Esophagus muscularis mucosa (tissue), 4 donors: Measurements from ENCODE around the gene PTPRN2. TPM values are rescaled to one million over a fixed set of nuclear protein-coding genes. Genes with fewer than 3 reads are reported as not detected.

ENCODE experiments used
- DNase-seq: peaks from one replicate; pipeline ENCODE4 v3.0.0-alpha.2; 2017; ENCODE audit errors: extremely low spot score
- H3K27ac ChIP-seq, 4 donors: fragments of 200-600 bp; sonication (generic); replicated peaks in 1 of 4; 1 replicate in 3 of 4; 2 replicates in 1 of 4; pipeline ENCODE4 v1.5.1; 2016 to 2019; ENCODE audit warnings: mild to moderate bottlenecking in 1 of 4
- H3K27me3 ChIP-seq, 4 donors: fragments of 200-600 bp; sonication (generic); one replicate each; pipeline versions ENCODE4 v1.5.1 to v1.6.0; 2016 to 2019
- H3K36me3 ChIP-seq, 4 donors: fragments of 200-600 bp; sonication (generic); one replicate each; pipeline ENCODE4 v1.5.1; 2016 to 2019
- H3K4me1 ChIP-seq, 4 donors: fragments of 200-600 bp; sonication (generic); one replicate each; pipeline ENCODE4 v1.5.1; 2016 to 2019
- H3K4me3 ChIP-seq, 4 donors: fragments of 200-600 bp; sonication (generic); 1 replicate in 2 of 4; 2 replicates in 2 of 4; pipeline ENCODE4 v1.5.1; 2016 to 2019; ENCODE audit warnings: mild to moderate bottlenecking in 4 of 4, moderate library complexity in 1 of 4
- H3K9me3 ChIP-seq, 4 donors: fragments of 200-600 bp; sonication (generic); 1 replicate in 3 of 4; 2 replicates in 1 of 4; pipeline ENCODE4 v1.5.1; 2016 to 2019
- EP300 ChIP-seq: sonication (generic); formaldehyde crosslinking; IDR thresholded peaks from one replicate; pipeline ENCODE4 v1.6.1; 2017; ENCODE audit warnings: antibody characterized with exemption
- POLR2A ChIP-seq: fragments of 450-650 bp; IDR thresholded peaks from one replicate; pipeline ENCODE4 v1.6.1; 2017; ENCODE audit warnings: antibody characterized with exemption, moderate library complexity, mild to moderate bottlenecking, low read depth
- POLR2AphosphoS5 ChIP-seq, 2 donors: sonication (generic); formaldehyde crosslinking; IDR thresholded peaks; one replicate each; pipeline ENCODE4 v1.6.1; 2017; ENCODE audit warnings: antibody characterized with exemption in 2 of 2
- WGBS: methylation state at CpG from one replicate; pipeline ENCODE4 v1.1.5; 2018; 5-methylcytosine and 5-hydroxymethylcytosine counted together
- intact Hi-C: fragments of 100-400 bp; cut with DNase I; formaldehyde crosslinking; loops from one replicate; pipeline ENCODE4 v1.15.1; 2023
- total RNA-seq, 4 donors: library from RNA; depleted of rRNA; stranded (reverse); fragments of >200 nt; gene quantifications; one replicate each; pipeline versions ENCODE4 v1.1.0 to v1.2.1, GENCODE V29; 2016
- TF ChIP-seq, protein P1 (sequence below), 3 experiments: fragments of 200-600 bp in 2 of 3; fragments of 450-650 bp in 1 of 3; sonication (generic) in 2 of 3; IDR thresholded peaks; one replicate each; pipeline ENCODE4 v1.5.1; 2017 to 2019; ENCODE audit warnings: antibody characterized with exemption in 3 of 3, mild to moderate bottlenecking in 2 of 3, moderate library complexity in 1 of 3

PTPRN2 gene
- total RNA-seq, 4 donors from 2014 or later: 2.1 to 3.1 (median 3.1) TPM

DNA sequence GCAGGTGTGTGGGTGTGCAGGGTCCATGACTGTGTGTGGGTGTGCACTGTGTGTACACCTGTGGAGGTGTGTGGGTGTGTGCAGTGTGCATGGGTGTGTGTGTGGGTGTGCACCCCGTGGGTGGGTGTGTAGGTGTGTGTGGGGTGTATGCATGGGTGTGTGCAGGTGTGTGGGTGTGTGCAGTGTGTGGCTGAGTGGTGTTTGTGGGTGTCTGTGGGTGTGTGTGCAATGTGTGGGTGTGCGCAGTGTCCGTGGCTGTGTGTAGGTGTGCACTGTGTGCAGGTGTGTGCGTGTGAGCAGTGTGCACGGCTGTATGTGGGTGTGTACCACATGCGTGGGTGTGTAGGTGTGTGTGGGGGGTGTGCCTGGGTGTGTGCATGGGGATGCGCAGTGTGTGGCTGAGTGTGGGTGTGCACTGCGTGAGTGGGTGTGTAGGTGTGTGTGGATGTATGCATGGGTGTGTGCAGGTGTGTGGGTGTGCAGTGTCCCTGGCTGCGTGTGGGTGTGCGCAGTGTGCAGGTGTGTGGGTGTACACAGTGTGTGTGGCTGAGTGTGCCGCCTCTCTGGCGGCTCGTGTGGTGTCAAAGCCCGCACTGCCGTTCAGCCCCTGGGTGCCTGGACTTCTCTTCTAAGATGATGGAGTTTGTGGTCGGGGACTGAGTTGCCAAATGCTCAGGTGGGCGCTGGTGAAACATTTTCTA is 1042.5 kb downstream of the PTPRN2 start:
- no peak overlapping the region for H3K4me3 ChIP-seq
- H3K27ac ChIP-seq: no peak overlapping the region
- no peak for DNase-seq
- no peaks in the 10 kb centered on the region for H3K9me3 ChIP-seq
- WGBS: 91% methylated on average over 15 of the region's 17 CpGs
- intact Hi-C loops: no loop called here
- TF ChIP-seq EP300 (no peak), POLR2AphosphoS5 (IDR thresholded peaks at IDR 0.05) (no peak), POLR2A (no peak)
- TF ChIP-seq, protein P1, sequence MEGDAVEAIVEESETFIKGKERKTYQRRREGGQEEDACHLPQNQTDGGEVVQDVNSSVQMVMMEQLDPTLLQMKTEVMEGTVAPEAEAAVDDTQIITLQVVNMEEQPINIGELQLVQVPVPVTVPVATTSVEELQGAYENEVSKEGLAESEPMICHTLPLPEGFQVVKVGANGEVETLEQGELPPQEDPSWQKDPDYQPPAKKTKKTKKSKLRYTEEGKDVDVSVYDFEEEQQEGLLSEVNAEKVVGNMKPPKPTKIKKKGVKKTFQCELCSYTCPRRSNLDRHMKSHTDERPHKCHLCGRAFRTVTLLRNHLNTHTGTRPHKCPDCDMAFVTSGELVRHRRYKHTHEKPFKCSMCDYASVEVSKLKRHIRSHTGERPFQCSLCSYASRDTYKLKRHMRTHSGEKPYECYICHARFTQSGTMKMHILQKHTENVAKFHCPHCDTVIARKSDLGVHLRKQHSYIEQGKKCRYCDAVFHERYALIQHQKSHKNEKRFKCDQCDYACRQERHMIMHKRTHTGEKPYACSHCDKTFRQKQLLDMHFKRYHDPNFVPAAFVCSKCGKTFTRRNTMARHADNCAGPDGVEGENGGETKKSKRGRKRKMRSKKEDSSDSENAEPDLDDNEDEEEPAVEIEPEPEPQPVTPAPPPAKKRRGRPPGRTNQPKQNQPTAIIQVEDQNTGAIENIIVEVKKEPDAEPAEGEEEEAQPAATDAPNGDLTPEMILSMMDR (IDR thresholded peaks at IDR 0.05): no peak
- H3K36me3 ChIP-seq: peaks cover 0 to 24% (median 5%) of the 10 kb centered on the region in 4 donors
- H3K27me3 ChIP-seq: no peaks in the 10 kb centered on the region
- no peaks in the 10 kb centered on the region for H3K4me1 ChIP-seq

- Histone ChIP-seq H3K9me3 (no peaks in the 10 kb centered on the region), H3K4me3 (no peak overlapping the region), H3K27me3 (no peaks in the 10 kb centered on the region), H3K27ac (no peak overlapping the region), H3K4me1 (no peaks in the 10 kb centered on the region), H3K36me3 (peaks cover 0 to 24% (median 5%) of the 10 kb centered on the region in 4 donors)
- intact Hi-C loops: no loop called here
- no peak for DNase-seq
- WGBS: 83% methylated on average over 19 of the region's 19 CpGs
- TF ChIP-seq POLR2AphosphoS5 (IDR thresholded peaks at IDR 0.05) (no peak), EP300 (no peak), POLR2A (no peak)
- TF ChIP-seq, protein P1 (IDR thresholded peaks at IDR 0.05): no peak
Observed at GRCh38 chr7:157544226-157544625, 1043.4 kb downstream of the PTPRN2 start.

DNA sequence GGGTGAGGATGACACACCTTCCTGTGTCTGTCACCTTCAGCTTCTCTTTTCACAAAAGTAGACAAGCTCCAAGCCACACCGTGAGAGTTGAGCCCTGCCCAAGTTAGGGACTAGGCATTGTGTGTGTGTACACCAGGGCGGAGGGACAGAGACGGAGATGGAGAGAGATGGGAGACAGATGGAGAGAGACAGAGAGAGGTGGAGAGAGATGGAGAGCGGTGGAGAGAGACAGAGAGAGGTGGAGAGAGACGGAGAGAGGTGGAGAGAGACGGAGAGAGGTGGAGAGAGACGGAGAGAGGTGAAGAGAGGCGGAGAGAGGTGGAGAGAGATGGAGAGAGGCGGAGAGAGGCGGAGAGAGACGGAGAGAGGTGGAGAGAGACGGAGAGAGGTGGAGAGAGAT is 1043.8 kb downstream of the PTPRN2 start:
- no peak for DNase-seq
- TF ChIP-seq POLR2A (no peak), EP300 (no peak)
- no peaks in the 10 kb centered on the region for H3K27me3 ChIP-seq
- intact Hi-C loops: no loop called here
- no peaks in the 10 kb centered on the region for H3K9me3 ChIP-seq
- H3K36me3 ChIP-seq: peaks cover 0 to 24% (median 5%) of the 10 kb centered on the region in 4 donors
- H3K4me1 ChIP-seq: no peaks in the 10 kb centered on the region
- WGBS: 90% methylated on average over 12 of the region's 12 CpGs
- no peak overlapping the region for H3K4me3 ChIP-seq
- no peak overlapping the region for H3K27ac ChIP-seq

GRCh38 chr7:157543276-157543675 is 1044.3 kb downstream of the PTPRN2 start:
- intact Hi-C loops: no loop called here
- H3K36me3 ChIP-seq: peaks cover 0 to 19% (median 3%) of the 10 kb centered on the region in 4 donors
- no peak for DNase-seq
- H3K27me3 ChIP-seq: no peaks in the 10 kb centered on the region
- H3K9me3 ChIP-seq: no peaks in the 10 kb centered on the region
- no peak overlapping the region for H3K27ac ChIP-seq
- 91% methylated on average over 3 of the region's 11 CpGs for WGBS
- H3K4me1 ChIP-seq: no peaks in the 10 kb centered on the region
- no peak overlapping the region for H3K4me3 ChIP-seq
- TF ChIP-seq POLR2A: no peak
- no peak for TF ChIP-seq EP300
- no peak for TF ChIP-seq POLR2AphosphoS5 (IDR thresholded peaks at IDR 0.05)
- TF ChIP-seq, protein P1 (IDR thresholded peaks at IDR 0.05): no peak

DNA sequence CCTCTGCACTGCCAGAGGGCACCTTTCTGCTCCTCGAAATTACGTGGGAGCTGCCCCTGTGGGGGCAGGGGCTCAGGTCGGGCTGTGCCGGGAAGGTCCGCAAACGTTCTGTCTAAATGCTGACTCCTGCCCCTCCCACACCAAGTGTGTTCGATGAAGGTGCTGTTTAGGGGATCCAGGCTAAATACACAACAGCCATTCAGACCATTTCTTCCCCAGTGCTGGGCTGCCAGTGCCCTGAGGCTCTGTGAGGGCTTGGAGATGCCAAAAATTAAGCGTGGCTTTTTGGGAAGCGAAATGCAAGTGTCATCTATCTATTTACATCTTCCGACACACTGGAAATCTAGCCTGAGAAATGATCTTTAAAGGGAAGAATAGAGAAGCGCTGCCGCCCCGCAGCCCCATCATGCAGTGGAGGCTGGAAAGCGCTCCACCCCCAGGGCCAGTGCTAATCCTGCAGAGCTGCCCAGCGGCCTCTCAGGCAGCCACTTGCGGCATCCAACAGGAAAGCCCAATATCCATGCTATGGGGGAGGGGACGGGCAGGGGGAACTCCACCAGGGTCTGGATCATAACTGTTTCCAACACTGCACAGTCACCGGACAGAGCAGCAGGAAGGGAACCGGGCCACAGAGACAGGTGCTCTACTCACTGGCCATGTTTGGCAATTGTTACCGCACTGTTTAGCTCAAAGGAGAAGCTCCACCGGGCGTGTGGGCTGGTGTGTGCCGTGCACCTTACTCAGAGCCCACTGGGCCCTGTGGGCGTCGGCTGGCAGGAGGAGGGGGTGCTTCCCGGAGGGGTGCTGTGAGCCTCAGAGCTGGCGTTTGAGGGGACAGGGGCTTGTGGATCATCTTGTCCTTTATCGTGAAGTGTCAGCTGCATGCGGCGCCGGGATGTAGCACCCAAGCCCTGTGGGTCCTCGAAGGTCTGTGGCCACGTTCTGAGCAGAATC is 1045.3 kb downstream of the PTPRN2 start:
- Histone ChIP-seq H3K36me3 (peaks cover 0 to 10% (median 1%) of the 10 kb centered on the region in 4 donors), H3K27me3 (no peaks in the 10 kb centered on the region), H3K4me3 (no peak overlapping the region), H3K27ac (no peak overlapping the region), H3K9me3 (no peaks in the 10 kb centered on the region), H3K4me1 (no peaks in the 10 kb centered on the region)
- DNase-seq: no peak
- intact Hi-C loops: no loop called here
- TF ChIP-seq EP300: no peak
- TF ChIP-seq POLR2AphosphoS5 (IDR thresholded peaks at IDR 0.05): no peak
- TF ChIP-seq, protein P1 (IDR thresholded peaks at IDR 0.05): no peak
- TF ChIP-seq POLR2A: no peak
- WGBS: 85% methylated on average over 30 of the region's 33 CpGs
